Measurements from ENCODE around the gene PTGR2.

PTGR2 gene

GRCh38 chr14:73924337-73924736 is 72.7 kb downstream of the PTGR2 start:
- H3K9me3 ChIP-seq (replicated peaks; ENCODE audit: insufficient read depth, low read length): no peaks in the 10 kb centered on the region
- H4K20me1 ChIP-seq (ENCODE audit: insufficient read depth, low read length): no peaks in the 10 kb centered on the region
- no peak overlapping the region for H2AFZ ChIP-seq (ENCODE audit: low read length)
- no peak overlapping the region for H3K27ac ChIP-seq (ENCODE audit: low read length)
- H3K79me2 ChIP-seq (ENCODE audit: low read length): no peaks in the 10 kb centered on the region
- no peaks in the 10 kb centered on the region for H3K4me1 ChIP-seq (ENCODE audit: low read length)
- no peak overlapping the region for H3K9ac ChIP-seq (ENCODE audit: low read length)
- H3K4me3 ChIP-seq (ENCODE audit: low read length): no peak overlapping the region
- H3K9me2 ChIP-seq (replicated peaks; ENCODE audit: insufficient read depth, low read length): no peaks in the 10 kb centered on the region
- no peak for DNase-seq
- no peaks in the 10 kb centered on the region for H3F3A ChIP-seq (ENCODE audit: insufficient read depth, low read length)
- no peaks in the 10 kb centered on the region for H3K36me3 ChIP-seq (replicated peaks; ENCODE audit: insufficient read depth, low read length)
- TF ChIP-seq CTCF (IDR thresholded peaks at IDR 0.05; ENCODE audit: low read length): no peak
- TF ChIP-seq EZH2 (optimal IDR thresholded peaks at IDR 0.05; ENCODE audit: low read depth, low read length): no peak
- no peak for TF ChIP-seq EZH2phosphoT487 (IDR thresholded peaks at IDR 0.05; ENCODE audit: low read length)
- H3K4me2 ChIP-seq (ENCODE audit: low read depth, low read length): no peak overlapping the region
- H3K27me3 ChIP-seq (replicated peaks; ENCODE audit: insufficient read depth, low read length): no peaks in the 10 kb centered on the region
